Measurements from ENCODE around the gene GRIN1. TPM values are rescaled to one million over a fixed set of nuclear protein-coding genes. Genes with fewer than 3 reads are reported as not detected.

GRIN1 gene
- total and polyA plus RNA-seq, 2 of the 8 experiments (the other 6 are each of a cell fraction or from before 2014, with no cell fraction given) = 0.48 to 2.1 TPM

DNA sequence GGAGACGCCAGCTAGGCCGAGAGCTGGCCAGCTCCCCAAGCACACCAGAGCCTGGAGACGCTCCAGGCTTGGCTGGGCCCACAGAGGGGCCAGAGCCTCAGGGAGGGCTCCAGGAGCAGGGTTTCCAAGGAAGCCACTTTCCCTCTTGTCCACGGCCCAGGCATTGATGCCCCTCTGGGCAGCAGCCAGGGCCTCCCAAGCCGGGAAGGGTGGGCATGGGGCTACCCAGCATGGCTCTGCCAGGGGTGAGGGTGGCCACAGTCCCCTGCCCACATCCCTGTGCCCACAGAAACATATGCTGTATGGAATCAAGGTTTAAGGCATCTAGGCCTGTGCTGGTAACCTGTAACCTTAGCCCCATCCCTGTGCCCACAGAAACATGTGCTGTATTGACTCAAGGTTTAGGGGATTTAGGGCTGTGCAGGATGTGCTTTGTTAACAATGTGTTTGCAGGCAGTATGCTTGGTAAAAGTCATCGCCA is 22.9 kb upstream of the GRIN1 start:
- no peak overlapping the region for H2BK120ac ChIP-seq (replicated peaks; ENCODE audit: low read depth, low read length)
- DNase-seq (ENCODE audit: low read depth in 1 of 2, low spot score in 2 of 2) (no peak), FAIRE-seq (no peak)
- ChIA-PET POLR2A (ENCODE audit: partially characterized antibody) (no interaction called here), CTCF (ENCODE audit: partially characterized antibody) (interaction anchor here (0.5 to 1.8 kb wide), 9 partner anchors 14 to 113 kb away, joined by 3 to 6 read pairs (median 3); partner anchors contain the start of genes LRRC26, MAN1B1 and RNF224)
- no peak overlapping the region for H3K4me2 ChIP-seq (ENCODE audit: insufficient read depth in 1 of 2, low read depth in 2 of 2, low read length in 2 of 2)
- H3K27me3 ChIP-seq (replicated peaks in 1 of 4; ENCODE audit: control insufficient read depth in 3 of 4, extremely low read depth in 1 of 4, insufficient read depth in 3 of 4, low read length in 3 of 4) = peaks cover 15 to 36% (median 30%) of the 10 kb centered on the region in 4 experiments
- peaks cover 0 to 4% of the 10 kb centered on the region in 2 experiments for H4K20me1 ChIP-seq (replicated peaks in 1 of 2; ENCODE audit: control insufficient read depth in 1 of 2, insufficient read depth in 2 of 2, low read length in 2 of 2)
- H3K27ac ChIP-seq (ENCODE audit: low read depth, low read length) = no peak overlapping the region
- H3K4me3 ChIP-seq (ENCODE audit: extremely low read depth in 1 of 4, insufficient read depth in 2 of 4, low read depth in 3 of 4, low read length in 4 of 4) = no peak overlapping the region
- WGBS, 2 experiments (ENCODE audit: extremely low coverage in 1 of 2, insufficient coverage in 1 of 2, insufficient read length in 1 of 2, insufficient replicate concordance in 2 of 2, low coverage in 1 of 2, low lambda C conversion rate in 2 of 2, missing lambda C conversion rate in 1 of 2) = 71% methylated on average over 5 of the region's 6 CpGs; no CpG with 5 or more reads in 1 of the 2 experiments
- H3K23me2 ChIP-seq (ENCODE audit: low read depth, low read length) = peaks cover 3% of the 10 kb centered on the region; the same call in 1 of the 2 replicates
- no peak overlapping the region for H2AK5ac ChIP-seq (ENCODE audit: low read depth, low read length)
- no peaks in the 10 kb centered on the region for H3K79me2 ChIP-seq (ENCODE audit: control insufficient read depth in 1 of 2, insufficient read depth in 2 of 2, low read length in 2 of 2)
- H2AFZ ChIP-seq (ENCODE audit: low read length) = no peak overlapping the region
- H2BK5ac ChIP-seq (ENCODE audit: low read depth, low read length) = no peak overlapping the region
- H2BK20ac ChIP-seq (ENCODE audit: low read length) = no peak overlapping the region
- H3K18ac ChIP-seq (ENCODE audit: extremely low read depth, low read length) = no peak overlapping the region
- no peak overlapping the region for H3K56ac ChIP-seq (replicated peaks; ENCODE audit: insufficient read length, low read depth, low read length)
- H2BK12ac ChIP-seq (ENCODE audit: low read depth, low read length) = no peak overlapping the region
- peaks cover 0 to 7% (median under 1%) of the 10 kb centered on the region in 4 experiments; a peak in 3 of 7 replicates for H3K4me1 ChIP-seq (replicated peaks in 1 of 4; ENCODE audit: control insufficient read depth in 3 of 4, insufficient read depth in 4 of 4, low read length in 3 of 4)
- H4K91ac ChIP-seq (replicated peaks; ENCODE audit: insufficient read length, low read length) = no peak overlapping the region
- no peak overlapping the region for H3K9ac ChIP-seq (replicated peaks in 1 of 4; ENCODE audit: extremely low read depth in 1 of 4, low read depth in 3 of 4, low read length in 3 of 4)
- no peaks in the 10 kb centered on the region for H3K36me3 ChIP-seq (ENCODE audit: control insufficient read depth in 2 of 4, insufficient read depth in 4 of 4, low read length in 3 of 4)
- no peak overlapping the region for H4K5ac ChIP-seq (ENCODE audit: insufficient read length, low read depth, low read length)
- no peaks in the 10 kb centered on the region for H3K79me1 ChIP-seq (ENCODE audit: low read depth, low read length)
- H3K23ac ChIP-seq (ENCODE audit: insufficient read length) = no peak overlapping the region
- no peaks in the 10 kb centered on the region for H3K9me3 ChIP-seq (ENCODE audit: insufficient read depth in 2 of 2, low read depth in 1 of 2, low read length in 1 of 2)
- H4K8ac ChIP-seq (ENCODE audit: extremely low read depth, insufficient read depth, low read length) = no peak overlapping the region
- no peak overlapping the region for H3K4ac ChIP-seq (replicated peaks; ENCODE audit: insufficient read length, low read depth, low read length)
- no peak overlapping the region for H2BK15ac ChIP-seq (ENCODE audit: low read length)
- H3K14ac ChIP-seq (ENCODE audit: insufficient read length) = no peak overlapping the region
- TF ChIP-seq BRCA1 (IDR thresholded peaks at IDR 0.05; ENCODE audit: low read depth, low read length) (no peak), SRF (IDR thresholded peaks at IDR 0.05; ENCODE audit: low read depth, low read length) (no peak), TEAD4 (IDR thresholded peaks at IDR 0.05; ENCODE audit: low read depth, low read length) (no peak), CREB1 (IDR thresholded peaks at IDR 0.05) (no peak), SIRT6 (IDR thresholded peaks at IDR 0.05; ENCODE audit: low read length) (no peak), CEBPB (IDR thresholded peaks at IDR 0.05; ENCODE audit: low read depth, low read length) (no peak), BACH1 (IDR thresholded peaks at IDR 0.05; ENCODE audit: low read length) (no peak), TAF1 (IDR thresholded peaks at IDR 0.05; ENCODE audit: low read depth, low read length) (no peak), ZNF274 (IDR thresholded peaks at IDR 0.05; ENCODE audit: borderline replicate concordance, extremely low read depth, low read length) (no peak), GTF2F1 (IDR thresholded peaks at IDR 0.05; ENCODE audit: borderline replicate concordance, low read depth, low read length) (no peak), CHD2 (IDR thresholded peaks at IDR 0.05; ENCODE audit: low read length) (no peak), SAP30 (IDR thresholded peaks at IDR 0.05; ENCODE audit: insufficient read depth, insufficient replicate concordance, low read length) (no peak), KDM1A (IDR thresholded peaks at IDR 0.05; ENCODE audit: borderline replicate concordance, low read length) (no peak), POLR2A (IDR thresholded peaks at IDR 0.05; ENCODE audit: control extremely low read depth in 1 of 2, low read depth in 2 of 2, low read length in 2 of 2) (no peak), SP1 (IDR thresholded peaks at IDR 0.05; ENCODE audit: low read depth, low read length) (no peak)
- TF ChIP-seq, protein P1, sequence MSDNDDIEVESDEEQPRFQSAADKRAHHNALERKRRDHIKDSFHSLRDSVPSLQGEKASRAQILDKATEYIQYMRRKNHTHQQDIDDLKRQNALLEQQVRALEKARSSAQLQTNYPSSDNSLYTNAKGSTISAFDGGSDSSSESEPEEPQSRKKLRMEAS (IDR thresholded peaks at IDR 0.05) = no peak

All from H1 (cell line).